Limb (tissue), 2 donors: ENCODE results near the gene LGALS3BP.
"Not testable (repeated sequence)": the region's sequence is repeated elsewhere in the genome, so short reads cannot be mapped to it uniquely, and the experiment has no call there.

Experiments
- DNase-seq, 2 donors: peaks; one replicate each; pipeline ENCODE4 v3.0.0-alpha.2; 2016; ENCODE audit errors: extremely low spot score in 2 of 2

Gene LGALS3BP

DNA sequence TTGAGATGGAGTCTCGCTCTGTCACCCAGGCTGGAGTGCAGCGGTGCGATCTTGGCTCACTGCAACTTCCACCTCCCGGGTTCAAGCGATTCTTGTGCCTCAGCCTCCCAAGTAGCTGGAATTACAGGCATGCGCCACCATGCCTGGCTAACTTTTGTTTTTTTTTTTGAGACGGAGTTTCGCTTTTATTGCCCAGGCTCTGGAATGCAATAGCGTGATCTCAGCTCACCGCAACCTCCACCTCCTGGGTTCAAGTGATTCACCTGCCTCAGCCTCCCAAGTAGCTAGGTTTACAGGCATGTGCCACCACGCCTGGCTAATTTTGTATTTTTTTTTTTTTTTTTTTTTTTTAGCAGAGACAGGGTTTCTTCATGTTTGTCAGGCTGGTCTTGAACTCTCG lies 34.3 kb downstream of the LGALS3BP start:
- DNase-seq: not testable (repeated sequence)

- no peak for DNase-seq
These were observed 34.8 kb downstream of the LGALS3BP start for GRCh38 chr17:78944956-78945355.

GRCh38 chr17:78944026-78944425 lies 35.7 kb downstream of the LGALS3BP start:
- DNase-seq: no peak

DNA sequence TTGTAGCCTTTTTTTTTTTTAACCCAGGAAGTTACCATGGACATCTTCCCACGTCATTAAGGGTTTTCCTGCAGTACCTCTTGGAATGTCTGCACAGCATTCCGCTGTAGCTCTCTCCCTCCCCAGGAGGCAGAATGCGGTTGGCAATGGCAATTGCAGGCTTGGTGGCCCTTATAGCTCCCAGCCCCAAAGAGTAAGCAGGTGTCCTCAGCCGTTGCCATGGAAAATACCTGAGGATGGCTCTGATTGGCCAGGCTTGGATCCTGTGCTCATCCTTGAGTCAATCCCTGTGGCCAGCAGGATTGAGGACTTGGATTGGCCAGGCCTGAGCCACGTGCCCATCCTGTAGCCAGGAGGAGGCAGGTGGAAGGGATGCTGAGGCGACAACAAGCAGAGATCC lies 39.0 kb downstream of the LGALS3BP start:
- no peak for DNase-seq

- DNase-seq: no peak
These were observed 39.5 kb downstream of the LGALS3BP start for GRCh38 chr17:78940258-78940657.

- DNase-seq: no peak
These were observed 40.1 kb downstream of the LGALS3BP start for GRCh38 chr17:78939615-78940014.

DNA sequence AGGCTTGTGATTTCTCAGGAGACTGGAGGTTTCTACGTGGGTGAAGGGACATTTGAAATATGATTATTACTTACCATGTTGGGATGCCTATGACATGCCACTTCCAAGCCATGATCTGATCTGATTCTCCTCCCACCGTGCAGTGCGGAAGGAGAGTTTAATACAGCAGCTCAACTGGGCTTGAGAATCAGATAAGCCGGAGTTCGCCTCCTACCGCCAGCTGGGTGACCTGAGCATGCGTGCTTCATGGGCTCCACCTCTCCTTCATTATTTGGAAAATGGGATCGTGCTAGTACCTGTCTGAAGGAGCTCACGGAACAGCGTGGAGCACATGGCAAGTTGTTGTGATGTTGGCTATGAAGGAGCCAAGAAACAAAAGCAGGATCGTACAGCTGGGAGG lies 42.2 kb downstream of the LGALS3BP start:
- no peak for DNase-seq

- peak; percentile 81 to 88 for DNase-seq
These were observed 44.1 kb downstream of the LGALS3BP start for GRCh38 chr17:78935419-78936323.

GRCh38 chr17:78934681-78935418 lies 44.9 kb downstream of the LGALS3BP start:
- DNase-seq: no peak

GRCh38 chr17:78933959-78934568 lies 45.7 kb downstream of the LGALS3BP start:
- peak; percentile 93 to 95 for DNase-seq

DNA sequence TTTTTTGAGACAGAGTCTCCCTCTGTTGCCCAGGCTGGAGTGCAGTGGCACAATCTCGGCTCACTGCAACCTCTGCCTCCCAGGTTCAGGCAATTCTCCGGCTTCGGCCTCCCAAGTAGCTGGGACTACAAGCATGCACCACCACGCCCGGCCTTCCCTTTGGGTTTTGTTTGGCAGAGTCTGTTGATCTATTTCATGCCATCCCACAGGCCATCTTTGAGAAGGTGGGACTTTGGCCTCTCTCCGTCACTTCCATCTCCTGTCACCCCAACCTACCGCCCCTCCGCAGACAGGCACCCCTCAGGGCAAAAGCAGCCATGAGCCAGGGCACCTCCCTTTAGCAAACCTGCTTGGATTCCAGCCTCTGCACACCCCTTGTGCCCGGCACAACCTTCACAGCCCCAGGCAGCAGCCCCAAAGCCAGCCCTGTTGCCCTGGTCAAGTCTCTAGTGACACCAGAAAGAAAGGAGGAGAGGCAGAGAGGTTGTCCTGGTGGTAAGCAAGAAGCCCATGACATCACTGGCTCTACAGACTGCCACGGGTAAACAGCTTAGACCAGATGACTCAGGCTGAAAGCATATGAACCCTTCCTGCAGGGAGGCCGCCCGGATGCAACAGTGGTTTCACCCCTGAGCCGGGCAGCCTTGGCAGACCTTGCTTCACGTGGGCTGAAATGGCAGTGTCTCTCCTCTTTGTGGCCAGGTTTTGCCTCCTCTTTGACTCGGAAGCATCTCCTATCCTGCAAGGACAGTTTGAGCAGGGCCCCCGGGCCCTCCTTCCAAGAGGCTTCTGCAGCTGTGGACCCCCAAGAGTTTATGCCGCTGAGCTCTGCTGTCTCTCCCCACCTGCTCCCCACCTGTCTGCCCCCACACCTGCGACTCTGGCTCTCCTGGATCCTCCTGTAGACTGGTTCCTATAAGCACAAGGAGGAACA lies 46.4 kb downstream of the LGALS3BP start:
- no peak for DNase-seq

- no peak for DNase-seq
These were observed 49.6 kb downstream of the LGALS3BP start for GRCh38 chr17:78929908-78930775.

- DNase-seq: peak; percentile 77 to 78
These were observed 53.8 kb downstream of the LGALS3BP start for GRCh38 chr17:78925662-78926555.

DNA sequence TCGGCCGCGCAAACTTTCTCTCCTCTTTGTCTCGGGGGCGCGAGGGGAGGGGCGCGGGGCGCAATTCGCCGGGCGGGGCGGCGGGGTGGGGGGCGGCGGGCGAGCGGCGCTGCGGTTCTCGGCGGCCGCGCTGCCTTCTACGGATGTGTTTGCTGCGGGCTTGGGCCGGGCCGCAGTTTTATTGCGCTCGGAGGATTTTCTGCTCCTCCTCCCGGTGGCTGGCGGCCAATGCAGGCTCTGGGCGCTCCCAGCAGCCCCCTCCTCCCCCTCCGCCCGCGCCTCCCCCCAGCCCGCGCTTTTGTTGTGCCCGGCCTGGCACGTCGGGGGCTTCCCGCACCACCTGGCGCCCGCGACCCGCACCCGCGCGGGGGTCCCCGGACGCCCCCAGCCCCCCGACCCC lies 54.5 kb downstream of the LGALS3BP start, which contains the start of gene TIMP2:
TIMP2 (minus strand) TSS at position 154 of the 400 bp plus-strand sequence. CDS start 299 bp downstream, outside the sequence.
- DNase-seq: peak; percentile 83 to 95

GRCh38 chr17:78924481-78925151 lies 55.1 kb downstream of the LGALS3BP start:
- DNase-seq: peak in 1 of 2 donors; percentile 69

DNA sequence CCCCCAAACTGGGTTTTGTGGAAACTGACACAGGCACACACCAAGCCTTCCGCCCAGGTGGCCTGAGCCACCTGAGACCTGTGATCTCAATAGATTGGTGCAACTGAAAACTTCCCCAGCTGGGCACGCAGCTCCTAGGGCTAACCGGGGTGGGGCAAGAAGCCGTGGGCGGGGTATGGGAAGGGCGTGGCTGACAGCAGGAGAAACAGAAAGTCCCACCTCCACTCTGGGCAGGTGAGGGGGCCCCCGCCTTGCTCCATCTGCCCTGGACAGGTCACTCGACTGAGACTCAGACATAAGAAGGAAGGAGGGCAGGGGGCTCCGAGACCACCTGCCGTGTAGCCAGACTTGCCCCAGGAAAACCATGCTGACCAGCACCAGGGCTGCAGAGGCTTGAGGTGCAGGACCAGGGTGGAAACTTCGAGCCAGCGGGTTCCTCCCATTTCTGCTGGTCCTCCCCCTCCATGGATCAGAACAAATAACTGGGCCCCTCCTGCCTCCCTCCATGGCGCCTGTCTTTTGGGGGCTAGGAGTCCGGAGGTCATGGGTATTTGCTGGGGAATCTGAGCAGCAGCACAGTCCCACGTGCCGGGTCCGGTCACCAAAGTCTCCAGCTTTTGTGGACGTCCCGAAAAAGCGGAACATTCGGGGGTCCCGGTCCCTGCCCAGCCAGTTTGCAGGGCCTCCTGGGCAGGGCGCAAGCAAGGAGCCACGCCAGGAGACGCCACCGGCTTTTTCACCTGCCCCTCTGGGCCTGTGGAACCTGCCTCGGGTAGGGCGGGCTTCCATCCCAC lies 55.9 kb downstream of the LGALS3BP start:
- DNase-seq: peak in 1 of 2 donors; percentile 49

GRCh38 chr17:78922816-78923498 lies 56.8 kb downstream of the LGALS3BP start:
- DNase-seq: no peak
